Measurements from ENCODE around the gene GNAL.

DNA sequence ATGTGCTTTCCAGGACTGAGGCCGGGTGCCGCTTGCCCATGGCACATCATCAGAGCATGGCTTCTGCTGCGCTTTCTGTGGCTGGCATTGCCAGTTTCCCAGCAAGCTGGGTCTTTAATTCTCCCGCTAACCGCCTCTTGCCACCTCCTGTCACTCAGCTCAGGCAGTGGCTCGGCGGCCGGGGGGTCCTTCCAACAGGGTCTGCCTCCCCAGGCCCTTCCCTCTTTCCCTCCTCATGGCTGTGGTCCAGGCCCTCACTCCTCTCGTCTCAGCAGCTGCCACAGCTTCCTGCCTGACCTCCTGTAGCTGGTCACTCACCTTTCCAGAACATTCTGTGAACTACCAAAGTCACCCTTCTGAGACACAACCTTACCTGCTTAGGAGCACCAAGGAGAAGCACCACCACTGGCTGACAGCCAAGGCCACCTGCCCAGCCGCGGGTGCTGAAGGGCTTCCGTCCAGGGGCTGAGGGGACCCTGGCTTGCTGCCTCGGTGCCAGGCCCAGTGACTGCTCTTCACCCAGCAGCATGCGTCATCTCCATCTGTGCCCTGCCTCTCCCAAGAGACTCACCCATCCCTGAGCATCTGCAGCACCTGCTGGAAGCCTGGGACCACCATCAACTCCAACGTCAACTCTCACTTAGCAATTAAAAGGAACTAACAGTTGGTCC, 184.7 kb downstream of the GNAL start:
- TF ChIP-seq, protein P1, sequence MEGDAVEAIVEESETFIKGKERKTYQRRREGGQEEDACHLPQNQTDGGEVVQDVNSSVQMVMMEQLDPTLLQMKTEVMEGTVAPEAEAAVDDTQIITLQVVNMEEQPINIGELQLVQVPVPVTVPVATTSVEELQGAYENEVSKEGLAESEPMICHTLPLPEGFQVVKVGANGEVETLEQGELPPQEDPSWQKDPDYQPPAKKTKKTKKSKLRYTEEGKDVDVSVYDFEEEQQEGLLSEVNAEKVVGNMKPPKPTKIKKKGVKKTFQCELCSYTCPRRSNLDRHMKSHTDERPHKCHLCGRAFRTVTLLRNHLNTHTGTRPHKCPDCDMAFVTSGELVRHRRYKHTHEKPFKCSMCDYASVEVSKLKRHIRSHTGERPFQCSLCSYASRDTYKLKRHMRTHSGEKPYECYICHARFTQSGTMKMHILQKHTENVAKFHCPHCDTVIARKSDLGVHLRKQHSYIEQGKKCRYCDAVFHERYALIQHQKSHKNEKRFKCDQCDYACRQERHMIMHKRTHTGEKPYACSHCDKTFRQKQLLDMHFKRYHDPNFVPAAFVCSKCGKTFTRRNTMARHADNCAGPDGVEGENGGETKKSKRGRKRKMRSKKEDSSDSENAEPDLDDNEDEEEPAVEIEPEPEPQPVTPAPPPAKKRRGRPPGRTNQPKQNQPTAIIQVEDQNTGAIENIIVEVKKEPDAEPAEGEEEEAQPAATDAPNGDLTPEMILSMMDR (IDR thresholded peaks at IDR 0.05), result no peak
- no peak for TF ChIP-seq POLR2A (IDR thresholded peaks at IDR 0.05)

Measured in body of pancreas (tissue), 4 donors.